HepG2 (cell line): ENCODE measurements around the gene CAMK4. TPM values are rescaled to one million over a fixed set of nuclear protein-coding genes. Genes with fewer than 3 reads are reported as not detected.

Experiments
- CC2D1A ChIP-seq: sonication (generic); formaldehyde crosslinking; IDR thresholded peaks from 2 replicates; pipeline ENCODE4 v1.8.1; 2023; ENCODE audit warnings: mild to moderate bottlenecking, missing genetic modification reagents
- ETV5 ChIP-seq: IDR thresholded peaks from 2 replicates; pipeline ENCODE4 v1.6.1; 2018; ENCODE audit warnings: missing biosample characterization, missing genetic modification reagents, inconsistent platforms, borderline replicate concordance
- GABPA ChIP-seq, 2 experiments: IDR thresholded peaks; 2 replicates each; pipeline ENCODE4 v1.6.1; 2011 to 2016; ENCODE audit warnings: low read depth in 2 of 2, low read length in 1 of 2, missing biosample characterization in 1 of 2, missing genetic modification characterization in 1 of 2
- MXD4 ChIP-seq: IDR thresholded peaks from 2 replicates; pipeline ENCODE4 v1.6.1; 2016; ENCODE audit warnings: mild to moderate bottlenecking, missing biosample characterization, missing genetic modification reagents
- MXI1 ChIP-seq: IDR thresholded peaks from 3 replicates; pipeline ENCODE4 v1.6.1; 2012; ENCODE audit warnings: low read depth, low read length, inconsistent platforms, borderline replicate concordance
- NONO ChIP-seq, 2 experiments: fragments of 450-650 bp in 1 of 2; sonication (generic) in 1 of 2; formaldehyde crosslinking in 1 of 2; IDR thresholded peaks in 1 of 2; conservative IDR thresholded peaks in 1 of 2; 2 replicates each; pipeline versions ENCODE4 v1.6.1 to v1.8.0; 2017 to 2022; ENCODE audit warnings: mild to moderate bottlenecking in 1 of 2, missing genetic modification reagents in 1 of 2, moderate library complexity in 1 of 2
- PCBP1 ChIP-seq: fragments of 200-400 bp; formaldehyde crosslinking; IDR thresholded peaks from 2 replicates; pipeline ENCODE4 v1.6.1; 2017; ENCODE audit warnings: mild to moderate bottlenecking, low read depth, low read length, borderline replicate concordance
- POGZ ChIP-seq: sonication (generic); formaldehyde crosslinking; IDR thresholded peaks from 2 replicates; pipeline ENCODE4 v1.4.0; 2020; ENCODE audit warnings: mild to moderate bottlenecking, missing genetic modification reagents
- RFXANK ChIP-seq: IDR thresholded peaks from 2 replicates; pipeline ENCODE4 v1.6.1; 2016
- SATB2 ChIP-seq: sonication (generic); formaldehyde crosslinking; IDR thresholded peaks from 2 replicates; pipeline ENCODE4 v1.5.0; 2020; ENCODE audit warnings: missing genetic modification reagents
- STAT5B ChIP-seq: sonication (generic); formaldehyde crosslinking; IDR thresholded peaks from 2 replicates; pipeline ENCODE4 v1.4.0; 2020; ENCODE audit warnings: missing genetic modification reagents
- TOE1 ChIP-seq: sonication (generic); formaldehyde crosslinking; IDR thresholded peaks from 2 replicates; pipeline ENCODE4 v1.4.0; 2020; ENCODE audit warnings: mild to moderate bottlenecking, missing genetic modification reagents
- ZBTB7A ChIP-seq: sonication (generic); formaldehyde crosslinking; IDR thresholded peaks from 2 replicates; pipeline ENCODE4 v1.8.0; 2022; ENCODE audit warnings: mild to moderate bottlenecking, missing genetic modification reagents
- ZFP82 ChIP-seq: sonication (generic); formaldehyde crosslinking; IDR thresholded peaks from 2 replicates; pipeline ENCODE4 v1.5.1; 2020; ENCODE audit warnings: mild to moderate bottlenecking, missing genetic modification reagents, borderline replicate concordance
- ZNF224 ChIP-seq: sonication (generic); formaldehyde crosslinking; IDR thresholded peaks from 2 replicates; pipeline ENCODE4 v1.5.0; 2020; ENCODE audit warnings: mild to moderate bottlenecking, missing genetic modification reagents
- ZNF557 ChIP-seq: sonication (generic); formaldehyde crosslinking; IDR thresholded peaks from 2 replicates; pipeline ENCODE4 v1.4.0; 2020; ENCODE audit warnings: missing genetic modification reagents
- ZNF891 ChIP-seq: sonication (generic); formaldehyde crosslinking; IDR thresholded peaks from 2 replicates; pipeline ENCODE4 v1.5.0; 2020; ENCODE audit warnings: mild to moderate bottlenecking, missing genetic modification reagents
- polyA plus RNA-seq, 8 experiments: library from polyadenylated mRNA; depleted of rRNA in 3 of 8; stranded (reverse) in 7 of 8; unstranded in 1 of 8; fragments of >200 nt; fragmentation: Illumina TruSeq in 4 of 8; extraction: Trizol in 4 of 8; gene quantifications; 2 replicates each; pipeline versions ENCODE4 v1.2.1 to v1.2.3, GENCODE V29; 2011 to 2016; ENCODE audit warnings: low read depth in 4 of 8, missing spikeins in 1 of 8, mixed read lengths in 1 of 8; ENCODE audit not compliant: insufficient read depth in 1 of 8
- total RNA-seq, 5 experiments: library from RNA; depleted of rRNA; stranded (reverse); fragments of >200 nt; fragmentation: Illumina TruSeq; extraction: Trizol; gene quantifications; 2 replicates each; pipeline ENCODE4 v1.2.3, GENCODE V29; 2016; ENCODE audit warnings: low read depth in 1 of 5
- TF ChIP-seq, protein P1 (sequence below): sonication (generic); formaldehyde crosslinking; IDR thresholded peaks from 2 replicates; pipeline ENCODE4 v1.4.0; 2020; ENCODE audit warnings: missing genetic modification reagents
- TF ChIP-seq, protein P2 (sequence below), 2 experiments: sonication (generic) in 1 of 2; formaldehyde crosslinking in 1 of 2; IDR thresholded peaks; 2 replicates each; pipeline versions ENCODE4 v1.4.0 to v1.6.1; 2018 to 2020; ENCODE audit warnings: missing genetic modification reagents in 2 of 2, borderline replicate concordance in 1 of 2, low read depth in 1 of 2, mild to moderate bottlenecking in 1 of 2, missing biosample characterization in 1 of 2
- TF ChIP-seq, protein P3 (sequence below): IDR thresholded peaks from 2 replicates; pipeline ENCODE4 v1.6.1; 2016; ENCODE audit warnings: low read depth, missing genetic modification reagents, missing compliant biosample characterization

The CAMK4 gene
- total and polyA plus RNA-seq, 2 of the 13 experiments (the other 11 are each of a cell fraction or from before 2014, with no cell fraction given): not detected

GRCh38 chr5:111512375-111513130 lies 288.4 kb downstream of the CAMK4 start, which contains the start of gene STARD4 (continued):
- TF ChIP-seq RFXANK (CRISPR knock-in tag) (peak; percentile 29; the same call in 1 of the 2 replicates), ZNF557 (CRISPR knock-in tag) (peak; percentile 23; the same call in 1 of the 2 replicates), SATB2 (CRISPR knock-in tag) (peak; percentile 42; the same call in 1 of the 2 replicates), STAT5B (0 out of 2 replicates have a peak, but pooled peaks have one; percentile 24), PCBP1 (peak; percentile 59; the same call in 1 of the 2 replicates), ZNF891 (CRISPR knock-in tag) (peak; percentile 99), GABPA (IDR thresholded peaks at IDR 0.05; ENCODE audit: low read depth, low read length) (no peak), GABPA (CRISPR knock-in tag; IDR thresholded peaks at IDR 0.05; ENCODE audit: low read depth) (no peak), MXI1 (peak; percentile 33; the same call in 1 of the 3 replicates), TOE1 (no peak), CC2D1A (CRISPR knock-in tag) (no peak), POGZ (CRISPR knock-in tag) (peak; percentile 88), NONO (IDR thresholded peaks at IDR 0.05) (no peak), NONO (CRISPR knock-in tag; conservative IDR thresholded peaks at IDR 0.05) (peak; percentile 93), MXD4 (CRISPR knock-in tag) (no peak), ETV5 (CRISPR knock-in tag) (peak; percentile 43; the same call in 1 of the 2 replicates), ZFP82 (CRISPR knock-in tag) (peak; percentile 78; the same call in 1 of the 2 replicates), ZBTB7A (no peak), ZNF224 (CRISPR knock-in tag) (peak; percentile 95)
- TF ChIP-seq, protein P1, sequence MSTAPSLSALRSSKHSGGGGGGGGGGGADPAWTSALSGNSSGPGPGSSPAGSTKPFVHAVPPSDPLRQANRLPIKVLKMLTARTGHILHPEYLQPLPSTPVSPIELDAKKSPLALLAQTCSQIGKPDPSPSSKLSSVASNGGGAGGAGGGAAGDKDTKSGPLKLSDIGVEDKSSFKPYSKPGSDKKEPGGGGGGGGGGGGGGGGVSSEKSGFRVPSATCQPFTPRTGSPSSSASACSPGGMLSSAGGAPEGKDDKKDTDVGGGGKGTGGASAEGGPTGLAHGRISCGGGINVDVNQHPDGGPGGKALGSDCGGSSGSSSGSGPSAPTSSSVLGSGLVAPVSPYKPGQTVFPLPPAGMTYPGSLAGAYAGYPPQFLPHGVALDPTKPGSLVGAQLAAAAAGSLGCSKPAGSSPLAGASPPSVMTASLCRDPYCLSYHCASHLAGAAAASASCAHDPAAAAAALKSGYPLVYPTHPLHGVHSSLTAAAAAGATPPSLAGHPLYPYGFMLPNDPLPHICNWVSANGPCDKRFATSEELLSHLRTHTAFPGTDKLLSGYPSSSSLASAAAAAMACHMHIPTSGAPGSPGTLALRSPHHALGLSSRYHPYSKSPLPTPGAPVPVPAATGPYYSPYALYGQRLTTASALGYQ (CRISPR knock-in tag): peak; percentile 79; the same call in 1 of the 2 replicates
- TF ChIP-seq, protein P2, sequence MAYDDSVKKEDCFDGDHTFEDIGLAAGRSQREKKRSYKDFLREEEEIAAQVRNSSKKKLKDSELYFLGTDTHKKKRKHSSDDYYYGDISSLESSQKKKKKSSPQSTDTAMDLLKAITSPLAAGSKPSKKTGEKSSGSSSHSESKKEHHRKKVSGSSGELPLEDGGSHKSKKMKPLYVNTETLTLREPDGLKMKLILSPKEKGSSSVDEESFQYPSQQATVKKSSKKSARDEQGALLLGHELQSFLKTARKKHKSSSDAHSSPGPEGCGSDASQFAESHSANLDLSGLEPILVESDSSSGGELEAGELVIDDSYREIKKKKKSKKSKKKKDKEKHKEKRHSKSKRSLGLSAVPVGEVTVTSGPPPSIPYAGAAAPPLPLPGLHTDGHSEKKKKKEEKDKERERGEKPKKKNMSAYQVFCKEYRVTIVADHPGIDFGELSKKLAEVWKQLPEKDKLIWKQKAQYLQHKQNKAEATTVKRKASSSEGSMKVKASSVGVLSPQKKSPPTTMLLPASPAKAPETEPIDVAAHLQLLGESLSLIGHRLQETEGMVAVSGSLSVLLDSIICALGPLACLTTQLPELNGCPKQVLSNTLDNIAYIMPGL (CRISPR knock-in tag; IDR thresholded peaks at IDR 0.05; ENCODE audit: borderline replicate concordance in 1 of 2, low read depth in 1 of 2): peak; percentile 24 to 75; a peak in 2 of 4 replicates
- TF ChIP-seq, protein P3, sequence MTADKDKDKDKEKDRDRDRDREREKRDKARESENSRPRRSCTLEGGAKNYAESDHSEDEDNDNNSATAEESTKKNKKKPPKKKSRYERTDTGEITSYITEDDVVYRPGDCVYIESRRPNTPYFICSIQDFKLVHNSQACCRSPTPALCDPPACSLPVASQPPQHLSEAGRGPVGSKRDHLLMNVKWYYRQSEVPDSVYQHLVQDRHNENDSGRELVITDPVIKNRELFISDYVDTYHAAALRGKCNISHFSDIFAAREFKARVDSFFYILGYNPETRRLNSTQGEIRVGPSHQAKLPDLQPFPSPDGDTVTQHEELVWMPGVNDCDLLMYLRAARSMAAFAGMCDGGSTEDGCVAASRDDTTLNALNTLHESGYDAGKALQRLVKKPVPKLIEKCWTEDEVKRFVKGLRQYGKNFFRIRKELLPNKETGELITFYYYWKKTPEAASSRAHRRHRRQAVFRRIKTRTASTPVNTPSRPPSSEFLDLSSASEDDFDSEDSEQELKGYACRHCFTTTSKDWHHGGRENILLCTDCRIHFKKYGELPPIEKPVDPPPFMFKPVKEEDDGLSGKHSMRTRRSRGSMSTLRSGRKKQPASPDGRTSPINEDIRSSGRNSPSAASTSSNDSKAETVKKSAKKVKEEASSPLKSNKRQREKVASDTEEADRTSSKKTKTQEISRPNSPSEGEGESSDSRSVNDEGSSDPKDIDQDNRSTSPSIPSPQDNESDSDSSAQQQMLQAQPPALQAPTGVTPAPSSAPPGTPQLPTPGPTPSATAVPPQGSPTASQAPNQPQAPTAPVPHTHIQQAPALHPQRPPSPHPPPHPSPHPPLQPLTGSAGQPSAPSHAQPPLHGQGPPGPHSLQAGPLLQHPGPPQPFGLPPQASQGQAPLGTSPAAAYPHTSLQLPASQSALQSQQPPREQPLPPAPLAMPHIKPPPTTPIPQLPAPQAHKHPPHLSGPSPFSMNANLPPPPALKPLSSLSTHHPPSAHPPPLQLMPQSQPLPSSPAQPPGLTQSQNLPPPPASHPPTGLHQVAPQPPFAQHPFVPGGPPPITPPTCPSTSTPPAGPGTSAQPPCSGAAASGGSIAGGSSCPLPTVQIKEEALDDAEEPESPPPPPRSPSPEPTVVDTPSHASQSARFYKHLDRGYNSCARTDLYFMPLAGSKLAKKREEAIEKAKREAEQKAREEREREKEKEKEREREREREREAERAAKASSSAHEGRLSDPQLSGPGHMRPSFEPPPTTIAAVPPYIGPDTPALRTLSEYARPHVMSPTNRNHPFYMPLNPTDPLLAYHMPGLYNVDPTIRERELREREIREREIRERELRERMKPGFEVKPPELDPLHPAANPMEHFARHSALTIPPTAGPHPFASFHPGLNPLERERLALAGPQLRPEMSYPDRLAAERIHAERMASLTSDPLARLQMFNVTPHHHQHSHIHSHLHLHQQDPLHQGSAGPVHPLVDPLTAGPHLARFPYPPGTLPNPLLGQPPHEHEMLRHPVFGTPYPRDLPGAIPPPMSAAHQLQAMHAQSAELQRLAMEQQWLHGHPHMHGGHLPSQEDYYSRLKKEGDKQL (CRISPR knock-in tag): 0 out of 2 replicates have a peak, but pooled peaks have one; percentile 24
